Central memory CD4-positive, alpha-beta T cell (primary cell): ENCODE results near the gene SFXN3.
"Not testable (repeated sequence)": the region's sequence is repeated elsewhere in the genome, so short reads cannot be mapped to it uniquely, and the experiment has no call there.

Experiments used
- DNase-seq: peaks from one replicate; pipeline ENCODE4 v3.0.0; 2022

The SFXN3 gene

DNA sequence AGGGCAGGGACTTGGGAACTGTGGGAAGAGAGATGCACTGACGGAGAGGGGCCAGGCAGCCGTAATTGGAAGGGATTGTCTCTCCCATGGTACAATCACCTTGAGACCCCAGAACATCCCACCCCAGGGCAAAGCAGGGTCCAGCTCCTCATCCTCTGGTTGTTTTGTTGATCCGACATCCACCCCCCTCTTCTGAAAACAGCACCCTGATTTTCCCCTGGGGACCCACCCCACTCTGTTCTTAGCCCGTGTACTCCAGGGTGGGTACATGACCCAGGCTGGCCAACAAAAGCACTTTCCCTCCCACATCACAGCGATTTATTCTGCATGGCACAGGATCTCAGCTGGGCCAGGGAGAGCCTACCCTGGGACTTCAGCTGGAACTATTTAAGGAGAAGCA, 14.2 kb upstream of the SFXN3 start:
- no peak for DNase-seq

DNA sequence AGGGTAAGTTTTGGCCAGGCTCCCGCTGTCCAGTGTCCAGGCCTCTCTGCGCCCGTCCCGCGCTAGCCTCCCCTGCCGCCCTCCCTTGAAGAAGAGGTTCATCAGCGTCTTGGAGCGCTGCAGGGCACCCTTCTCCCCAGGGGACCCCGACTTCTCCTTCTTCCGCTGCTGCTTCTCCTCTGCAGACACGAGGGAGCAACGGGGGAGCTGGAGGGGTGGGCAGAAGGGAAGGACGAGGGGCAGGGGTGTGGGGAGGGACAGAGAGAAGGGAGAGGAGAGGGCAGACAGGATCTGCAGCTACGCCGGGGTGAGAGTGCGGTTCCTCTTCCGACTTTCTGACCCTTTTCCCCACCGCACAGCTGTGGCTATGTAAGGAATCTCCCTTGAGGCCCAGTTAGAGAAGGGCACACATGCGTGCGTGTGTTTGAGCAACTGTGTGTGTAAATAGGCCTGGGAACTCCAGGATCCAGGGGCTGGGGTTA, 12.9 kb upstream of the SFXN3 start:
- DNase-seq = no peak

DNA sequence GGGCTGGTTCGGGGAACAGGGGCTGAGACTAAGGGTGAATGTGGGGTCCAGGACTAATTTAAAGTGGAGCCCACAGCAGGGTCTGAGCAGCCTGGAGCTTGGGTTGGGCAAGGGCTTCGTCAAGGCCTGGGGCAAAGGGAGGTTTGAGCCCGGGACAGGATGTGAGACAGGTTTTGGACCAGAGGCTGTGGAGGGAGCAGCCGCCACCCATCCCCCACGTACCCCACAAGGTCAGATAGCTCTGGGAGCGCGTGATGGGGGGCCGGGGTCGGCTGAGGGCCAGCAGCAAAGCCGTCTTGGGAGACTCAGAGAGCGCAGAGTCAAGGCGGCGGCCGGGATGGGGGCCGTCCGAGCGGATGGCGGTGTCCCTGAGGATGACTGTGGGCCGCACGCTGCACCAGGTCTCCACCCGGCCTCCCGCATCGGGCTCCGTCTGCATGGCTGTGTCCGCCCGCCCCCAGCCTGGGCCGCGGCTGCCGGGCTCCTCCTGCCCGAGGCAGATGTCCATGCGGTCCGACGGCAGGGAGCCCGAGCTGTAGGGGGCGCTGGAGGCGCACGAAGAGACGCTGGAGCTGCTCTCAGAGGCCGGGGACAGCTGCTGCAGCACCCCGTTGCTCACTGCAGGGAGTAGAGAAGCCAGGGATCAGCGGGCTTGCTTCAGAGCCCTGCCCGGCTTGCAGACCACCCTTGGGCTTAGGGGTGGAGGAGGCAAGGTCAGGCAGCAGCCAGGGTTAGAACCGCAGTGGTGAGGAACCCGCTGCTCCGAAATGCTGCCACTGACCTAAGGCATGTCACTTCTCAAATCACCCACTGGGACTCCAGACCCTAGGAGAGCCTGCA, 12.2 kb upstream of the SFXN3 start:
- DNase-seq = peak; percentile 56

DNA sequence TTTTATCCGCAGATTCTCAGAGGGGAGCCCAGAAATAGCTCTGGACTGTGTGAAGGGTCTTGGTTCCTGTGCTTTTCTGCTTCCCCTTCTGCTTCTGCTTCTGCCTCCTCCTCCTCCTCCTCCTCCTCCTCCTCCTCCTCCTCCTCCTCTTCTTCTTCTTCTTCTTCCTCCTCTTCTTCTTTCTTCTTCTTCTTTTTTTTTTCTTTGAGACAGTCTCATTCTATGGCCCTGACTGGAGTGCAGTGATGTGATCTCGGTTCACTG, 11.7 kb upstream of the SFXN3 start:
- no peak for DNase-seq

DNA sequence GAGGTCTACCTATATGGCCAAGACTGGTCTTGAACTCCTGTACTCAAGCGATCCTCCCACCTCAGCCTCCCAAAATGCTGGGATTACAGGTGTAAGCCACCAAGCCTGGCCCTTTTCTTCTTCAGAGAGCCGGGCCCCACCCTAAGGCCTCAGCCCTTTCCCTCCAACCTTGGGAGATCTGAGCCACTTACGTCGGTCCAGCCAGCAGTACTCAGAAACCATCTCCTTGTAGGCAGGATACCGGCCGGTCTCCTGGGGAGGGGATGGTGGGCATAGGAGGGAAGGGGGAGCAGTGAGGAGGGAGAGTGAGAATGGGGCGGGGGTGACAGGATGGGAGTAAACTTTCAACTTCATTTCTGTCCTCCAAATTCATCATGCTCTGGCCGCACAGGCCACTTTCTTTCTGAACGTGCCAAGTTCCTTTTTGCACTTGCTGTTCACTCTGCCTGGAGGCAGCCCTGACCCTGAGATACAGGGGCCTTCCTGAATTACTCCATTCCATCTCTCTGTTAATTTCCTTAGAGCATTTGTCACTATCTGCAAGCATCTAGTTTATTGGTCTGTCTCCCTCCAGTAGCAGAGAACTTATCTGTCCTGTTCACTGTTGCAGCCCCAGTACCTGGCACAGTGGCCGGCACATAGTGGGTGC, 10.5 kb upstream of the SFXN3 start:
- no peak for DNase-seq

DNA sequence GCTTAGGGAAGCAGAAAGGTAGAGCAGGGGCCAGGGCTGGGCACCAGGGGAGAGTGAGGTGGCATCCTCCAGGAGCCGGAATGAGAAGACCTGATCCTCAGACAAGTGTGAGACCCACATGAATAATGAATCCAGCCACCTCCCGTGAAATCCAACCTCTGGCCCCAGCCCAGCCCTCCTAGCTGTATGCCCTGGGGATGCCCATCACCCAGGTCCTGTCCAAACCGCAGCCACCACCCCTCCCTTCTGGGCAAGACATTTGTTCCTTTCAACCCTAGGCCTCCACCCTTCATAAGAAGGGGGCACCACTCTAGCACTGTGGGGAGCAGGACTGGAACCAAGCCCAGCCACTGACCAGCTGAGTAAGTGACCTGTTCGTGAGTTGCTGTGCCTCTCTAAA, 9.8 kb upstream of the SFXN3 start:
- DNase-seq = no peak

DNA sequence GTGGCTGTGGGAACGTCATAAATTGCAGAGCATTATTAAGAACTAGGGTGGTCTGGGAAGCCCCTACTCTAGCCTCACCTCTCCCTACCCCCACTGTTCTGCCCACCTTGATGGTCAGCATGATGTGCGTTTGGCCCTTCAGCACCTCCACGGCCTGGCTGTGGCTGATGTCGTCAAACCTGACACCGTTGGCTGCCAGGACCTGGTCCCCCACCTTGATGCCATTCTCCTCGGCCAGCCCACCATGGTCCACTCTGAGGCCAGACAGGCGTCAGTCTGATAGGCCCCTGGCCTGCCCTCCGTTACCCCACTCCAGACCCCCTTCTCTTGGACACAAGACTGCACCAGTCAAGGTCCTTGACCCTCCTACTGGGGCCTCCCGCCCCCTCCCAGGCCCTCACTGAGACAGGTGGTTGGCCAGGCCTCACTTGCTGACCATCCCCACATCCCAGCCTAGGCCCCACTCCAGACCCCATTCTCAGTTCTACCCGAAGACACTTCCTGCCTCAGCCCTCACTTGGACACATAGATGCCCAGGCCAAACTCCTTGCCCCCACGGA, 9.3 kb upstream of the SFXN3 start:
- DNase-seq = no peak

DNA sequence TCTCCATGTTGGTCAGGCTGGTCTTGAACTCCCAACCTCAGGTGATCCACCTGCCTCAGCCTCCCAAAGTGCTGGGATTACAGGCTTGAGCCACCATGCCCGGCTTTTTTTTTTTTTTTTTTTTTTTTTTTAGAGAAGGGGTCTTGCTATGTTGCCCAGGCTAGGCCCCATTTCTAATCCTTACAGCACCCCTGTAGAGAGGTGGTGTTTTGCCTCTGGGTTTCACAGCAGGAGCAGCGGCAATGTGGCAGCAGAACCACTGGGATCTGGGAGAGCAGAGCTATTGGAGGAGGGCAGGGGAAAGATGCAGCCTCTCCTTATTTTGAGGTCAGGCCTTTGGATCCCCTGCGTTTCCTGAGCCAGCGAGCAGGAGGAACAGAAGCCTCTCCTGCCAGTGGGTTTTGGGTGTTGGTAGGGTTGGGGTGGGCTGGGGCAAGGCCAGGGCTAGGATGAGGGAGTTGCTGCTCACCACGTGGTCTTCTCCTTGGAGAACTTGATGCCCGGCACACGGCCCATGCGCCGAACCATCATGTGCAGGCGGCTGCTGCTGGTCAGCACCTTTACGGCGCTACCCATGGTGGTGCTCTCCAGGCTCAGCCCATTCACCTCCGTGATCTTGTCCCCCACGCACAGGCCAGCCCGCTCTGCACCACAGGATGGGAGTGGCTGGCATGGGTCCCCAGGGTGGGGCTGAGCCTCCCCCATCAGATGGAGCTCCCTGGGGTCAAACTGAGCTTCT, 7.9 kb upstream of the SFXN3 start:
- no peak for DNase-seq

DNA sequence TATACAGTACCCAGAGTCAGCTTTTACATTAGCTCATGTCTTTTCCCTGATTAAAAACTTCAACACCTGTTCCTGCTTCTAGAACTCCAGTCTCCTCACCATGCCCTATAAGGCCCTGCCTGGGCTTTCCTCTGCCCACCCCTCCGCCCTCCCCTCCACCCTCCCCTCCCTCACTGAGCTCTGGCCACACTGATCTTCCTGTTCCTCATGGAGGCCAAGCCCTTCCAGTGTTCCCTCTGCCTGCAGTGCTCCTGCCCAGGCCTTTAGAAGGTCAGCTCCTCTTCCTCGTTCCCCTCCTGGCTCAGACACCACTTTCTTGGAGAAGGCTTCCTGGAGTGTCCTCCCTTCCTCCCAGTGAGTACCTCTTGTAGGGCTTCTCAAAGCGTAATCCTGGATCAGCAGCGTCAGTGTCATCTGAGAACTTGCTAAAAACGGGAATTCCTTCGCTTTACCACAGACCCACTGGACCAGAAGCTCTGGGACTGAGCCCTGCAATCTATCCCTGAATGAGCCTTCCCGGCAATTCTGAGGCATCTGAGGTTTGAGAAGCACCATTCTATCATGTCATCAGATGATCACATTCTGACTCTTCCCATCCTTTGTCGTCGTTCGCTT, 3.8 kb upstream of the SFXN3 start:
- no peak for DNase-seq

DNA sequence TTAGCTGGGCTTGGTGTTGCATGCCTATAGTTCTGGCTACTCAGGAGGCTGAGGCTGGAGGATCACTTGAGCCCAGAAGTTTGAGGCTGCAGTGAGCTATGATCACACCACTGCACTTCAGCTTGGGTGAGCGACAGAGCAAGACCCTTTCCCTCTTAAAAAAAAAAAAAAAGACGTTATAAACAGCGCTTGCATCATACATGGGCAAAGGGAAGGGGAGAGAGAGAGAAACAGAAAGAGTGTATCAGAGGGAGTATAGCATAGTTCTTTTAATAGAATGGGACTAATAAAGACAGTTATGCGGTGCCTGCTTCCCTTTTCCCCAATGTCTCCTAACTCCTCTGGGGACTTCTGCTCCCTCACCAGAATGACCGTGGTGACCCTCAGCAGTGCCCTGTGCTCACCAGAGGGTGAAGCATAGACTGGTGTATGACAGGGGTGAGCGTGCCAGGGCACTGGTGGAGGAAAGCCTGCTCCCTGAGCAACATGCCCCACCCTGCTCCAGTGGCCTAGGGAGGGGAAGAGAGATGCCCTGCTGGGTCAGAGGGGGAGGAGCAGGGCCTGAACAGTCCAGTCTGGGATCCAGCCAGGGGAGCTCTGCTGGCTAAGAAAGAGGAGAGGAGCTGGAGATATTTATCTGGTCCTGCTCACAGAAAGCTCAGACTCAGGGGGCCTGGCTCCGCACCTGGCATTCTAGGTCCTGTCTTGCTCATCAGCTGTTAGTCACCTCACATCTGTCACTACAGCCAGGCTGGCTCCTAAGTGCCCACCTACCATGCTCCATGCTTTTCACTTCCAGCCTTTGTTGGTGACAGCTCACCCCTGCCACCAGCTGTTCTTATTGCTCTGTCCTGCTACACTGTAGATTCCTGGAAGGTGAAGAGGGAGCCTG, 2.3 kb upstream of the SFXN3 start:
- no peak for DNase-seq

DNA sequence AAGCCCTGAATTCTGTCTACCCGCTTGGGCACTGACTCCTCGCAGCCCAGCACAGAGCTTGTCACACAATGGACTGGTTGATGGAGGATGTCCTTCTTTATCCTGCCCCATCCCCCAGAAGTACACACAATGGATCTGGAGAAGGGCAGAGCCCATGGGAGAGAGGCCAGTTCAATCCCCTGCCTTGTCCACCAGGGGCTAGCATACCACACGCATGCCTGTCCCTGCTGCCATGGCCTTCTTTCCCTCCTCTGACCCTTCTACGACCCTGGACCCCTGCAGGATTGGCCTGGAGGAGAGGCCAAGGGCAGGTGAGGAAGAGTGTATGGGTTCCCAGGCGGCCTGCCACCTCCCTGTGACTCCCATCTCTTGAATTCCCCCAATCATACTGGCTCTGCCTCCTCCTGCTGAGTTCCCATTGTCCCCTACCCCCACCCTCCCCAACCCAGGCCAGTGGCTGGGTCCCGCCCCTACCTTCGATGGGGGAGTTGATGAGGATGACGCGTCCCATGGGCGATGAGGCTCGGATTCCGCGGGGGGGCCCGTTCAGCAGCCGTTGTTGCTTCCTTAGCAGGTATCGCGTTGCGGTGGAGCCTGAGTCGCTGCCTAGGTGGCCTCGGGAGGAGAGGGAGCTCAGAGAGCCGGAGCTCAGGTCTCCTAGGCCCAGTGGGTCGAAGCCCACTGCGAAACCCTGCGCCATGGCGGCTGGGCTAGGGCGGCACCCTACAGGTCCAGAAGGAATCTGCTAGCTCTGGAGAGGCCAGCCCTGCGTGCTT, 1.3 kb upstream of the SFXN3 start:
- DNase-seq = no peak

DNA sequence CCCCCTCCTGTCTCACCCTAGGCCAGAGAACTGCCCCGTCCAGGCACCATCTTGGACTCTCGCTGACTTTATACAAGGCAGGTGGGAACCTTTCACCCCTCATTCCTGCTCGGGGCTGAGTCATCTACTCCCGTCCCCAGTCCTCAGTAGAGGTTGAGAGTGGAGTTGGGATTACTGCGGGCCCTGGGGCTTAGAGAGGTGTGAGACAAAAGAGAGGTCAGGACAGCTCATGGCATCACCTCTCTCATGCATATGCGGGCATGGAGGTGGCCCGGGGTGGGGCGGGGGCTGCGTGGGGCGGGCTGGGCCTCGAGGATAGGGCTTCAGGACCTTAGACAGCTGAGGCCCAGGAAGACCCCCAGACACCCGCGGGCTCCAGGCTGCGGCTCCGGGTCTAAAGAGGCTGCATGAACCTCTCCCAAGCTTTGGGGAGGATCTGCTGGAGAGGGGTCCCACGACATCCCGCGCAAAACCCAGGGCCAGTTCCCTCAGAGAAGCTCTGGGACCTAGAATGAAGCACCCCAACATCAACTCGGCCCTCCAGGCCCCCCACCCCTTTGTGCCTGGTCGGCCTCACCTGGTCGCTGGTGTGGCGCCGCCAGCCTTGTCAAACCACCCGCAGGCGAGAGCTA, 422 bp upstream of the SFXN3 start:
- no peak for DNase-seq

DNA sequence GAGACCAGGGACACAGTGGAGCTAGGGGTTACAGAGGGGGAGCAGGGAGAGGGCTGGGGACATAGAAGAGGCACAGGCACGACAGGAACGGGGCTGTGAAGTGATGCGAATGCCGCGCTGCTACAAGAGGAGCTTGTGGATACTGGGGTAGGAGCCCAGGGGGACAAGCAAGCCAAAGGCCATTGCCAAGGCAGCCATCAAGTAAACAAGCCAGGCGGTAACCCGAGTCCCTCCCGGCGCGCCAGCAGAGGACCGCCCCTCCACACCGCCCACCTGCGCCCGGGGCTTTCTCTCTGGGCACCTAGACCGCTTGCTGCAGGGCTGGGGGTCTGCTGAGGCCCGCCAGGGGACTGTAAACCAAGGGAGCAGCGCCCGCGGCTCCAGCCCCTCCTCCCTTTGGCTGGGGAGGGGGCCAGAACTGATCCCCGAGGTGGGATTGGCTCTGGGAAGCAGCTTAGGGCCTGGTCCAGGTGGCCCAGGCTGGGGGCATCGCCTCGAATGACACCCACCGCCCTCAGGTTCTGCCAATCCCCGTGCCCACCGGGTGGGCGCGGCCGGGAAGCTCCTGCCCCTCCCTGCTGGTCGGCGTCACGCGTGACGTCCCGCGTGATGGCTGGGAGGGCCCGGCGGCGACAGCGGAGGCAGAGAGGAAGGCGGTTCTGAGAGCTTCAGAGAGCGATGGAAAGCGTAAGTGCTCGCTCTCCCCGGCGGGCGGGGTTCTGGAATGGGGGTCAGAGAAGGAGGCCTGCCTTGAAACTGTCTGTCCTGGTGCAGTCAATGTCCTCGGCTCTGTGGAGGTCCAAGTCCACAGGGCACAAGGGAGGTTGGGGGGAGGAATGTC, 982 bp downstream of the SFXN3 start:
- peak; percentile 79 for DNase-seq

DNA sequence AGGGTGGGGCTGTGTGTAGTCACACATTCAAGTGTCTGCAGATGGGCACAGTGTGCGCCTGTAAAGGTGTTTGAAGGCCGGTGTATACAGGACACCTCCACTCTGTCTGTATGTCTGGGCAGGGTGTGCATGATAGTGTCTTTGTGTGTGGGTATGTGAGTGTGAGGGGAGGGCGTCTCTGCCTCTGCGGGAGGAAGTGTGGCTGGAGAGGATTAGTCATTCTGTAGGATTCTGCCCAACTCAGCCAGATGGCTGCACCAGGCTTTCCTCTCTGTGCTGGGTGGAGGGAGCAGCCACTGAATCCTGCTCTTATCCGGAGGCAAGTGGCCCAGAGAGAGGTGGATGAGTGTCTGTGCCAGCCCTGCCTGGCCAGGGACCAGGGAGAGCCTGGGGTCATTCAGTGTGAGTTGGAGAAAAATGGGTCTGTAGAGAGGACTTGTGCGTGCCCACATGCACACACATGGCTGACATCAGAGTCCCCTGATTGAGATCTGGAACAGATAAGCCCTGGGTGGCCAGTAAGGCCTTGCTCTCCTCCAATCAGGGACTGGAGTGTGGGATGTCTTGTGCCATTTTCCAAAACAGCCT, 1.7 kb downstream of the SFXN3 start:
- no peak for DNase-seq

DNA sequence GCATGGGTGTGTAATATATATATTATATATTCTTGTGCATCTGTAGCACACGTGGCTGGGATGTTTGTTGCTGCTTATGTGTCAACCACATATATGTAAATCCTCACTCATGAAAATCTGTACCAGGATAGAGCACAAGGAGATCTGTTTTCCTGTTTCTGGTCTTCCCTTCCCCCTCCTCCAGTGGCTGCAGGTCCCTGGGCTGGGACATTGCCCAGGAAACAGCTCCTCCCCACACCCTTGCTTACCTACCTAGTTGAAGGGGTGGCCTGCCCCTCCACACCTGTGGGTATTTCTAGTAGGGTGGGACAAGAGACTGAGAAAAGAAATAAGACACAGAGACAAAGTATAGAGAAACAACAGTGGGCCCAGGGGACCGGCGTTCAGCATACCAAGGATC, 2.2 kb downstream of the SFXN3 start:
- no peak for DNase-seq

DNA sequence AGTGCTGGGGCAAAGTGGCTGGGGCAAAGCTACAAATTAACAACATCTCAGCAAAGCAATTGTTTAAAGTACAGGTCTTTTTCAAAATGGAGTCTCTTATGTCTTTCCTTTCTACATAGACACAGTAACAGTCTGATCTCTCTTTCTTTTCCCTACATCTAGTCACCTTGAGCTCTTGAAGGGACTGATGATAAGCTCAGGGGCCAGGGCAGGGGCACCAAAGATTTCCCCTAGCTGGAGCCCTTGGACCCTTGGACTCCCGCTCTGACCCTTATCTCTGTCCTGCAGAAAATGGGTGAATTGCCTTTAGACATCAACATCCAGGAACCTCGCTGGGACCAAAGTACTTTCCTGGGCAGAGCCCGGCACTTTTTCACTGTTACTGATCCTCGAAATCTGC, 3.4 kb downstream of the SFXN3 start:
- DNase-seq = not testable (repeated sequence)

DNA sequence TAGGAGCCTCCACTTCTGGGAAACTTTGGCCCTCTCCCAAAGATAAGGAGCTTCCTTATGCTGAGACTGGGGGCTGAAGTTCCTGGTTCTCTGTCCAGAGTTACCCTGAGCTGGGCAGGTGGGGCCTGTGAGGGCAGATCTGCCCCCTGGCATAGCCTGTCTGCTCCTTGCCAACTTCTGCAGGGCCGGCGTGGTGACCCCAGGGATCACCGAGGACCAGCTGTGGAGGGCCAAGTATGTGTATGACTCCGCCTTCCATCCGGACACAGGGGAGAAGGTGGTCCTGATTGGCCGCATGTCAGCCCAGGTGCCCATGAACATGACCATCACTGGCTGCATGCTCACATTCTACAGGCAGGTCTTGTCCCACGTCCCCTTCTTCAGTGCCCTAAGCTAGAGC, 4.3 kb downstream of the SFXN3 start:
- no peak for DNase-seq

DNA sequence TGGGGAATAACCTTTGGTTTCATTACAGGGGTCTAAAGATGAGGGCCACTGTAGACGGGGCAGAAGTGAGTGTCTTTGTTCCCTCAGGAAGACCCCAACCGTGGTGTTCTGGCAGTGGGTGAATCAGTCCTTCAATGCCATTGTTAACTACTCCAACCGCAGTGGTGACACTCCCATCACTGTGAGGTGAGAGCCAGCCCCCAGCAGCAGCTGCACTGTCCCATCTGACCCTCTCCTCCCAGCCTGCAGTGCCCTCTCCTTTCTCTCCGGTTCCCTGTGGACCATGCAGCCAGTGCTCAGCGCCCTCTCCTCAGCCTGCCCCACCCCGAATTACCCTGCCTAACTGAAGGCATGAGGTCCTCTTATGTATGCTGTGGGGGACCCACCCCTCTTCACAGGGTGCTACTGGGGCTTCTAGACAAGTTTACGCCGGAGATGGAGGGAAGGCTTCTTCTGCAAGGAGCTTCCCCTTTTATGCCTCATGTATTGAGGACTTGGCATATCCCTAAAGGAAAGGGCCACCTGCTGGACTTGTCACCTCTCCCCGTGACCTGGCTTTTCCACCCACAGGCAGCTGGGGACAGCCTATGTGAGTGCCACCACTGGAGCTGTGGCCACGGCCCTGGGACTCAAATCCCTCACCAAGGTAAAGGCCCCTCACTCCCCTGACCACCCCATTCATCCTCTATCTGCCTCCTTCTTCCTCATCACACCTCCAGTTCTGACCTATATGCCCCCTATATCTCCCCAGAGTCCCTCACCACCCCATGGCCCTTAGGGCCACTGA, 5.1 kb downstream of the SFXN3 start:
- no peak for DNase-seq

DNA sequence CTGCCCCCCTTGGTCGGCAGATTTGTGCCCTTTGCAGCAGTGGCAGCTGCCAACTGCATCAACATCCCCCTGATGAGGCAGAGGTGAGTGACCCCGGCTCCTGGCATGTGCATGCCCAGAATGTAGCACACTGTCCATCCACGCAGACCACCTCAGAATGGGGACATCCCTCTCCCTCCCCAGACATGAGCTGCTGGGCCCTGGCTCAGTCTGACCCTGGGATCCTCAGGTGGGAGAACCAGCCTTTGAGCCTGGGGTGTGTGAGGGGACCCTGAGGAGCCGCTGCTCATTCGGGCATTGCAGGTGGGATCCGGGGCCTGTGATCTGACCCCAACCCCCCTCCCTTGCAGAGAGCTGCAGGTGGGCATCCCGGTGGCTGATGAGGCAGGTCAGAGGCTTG, 5.7 kb downstream of the SFXN3 start:
- no peak for DNase-seq
